Activated CD4-positive, alpha-beta T cell treated with anti-CD3 and anti-CD28 coated beads, Interleukin-2, Interleukin-4, amounts not matched to agents 100 ng/mL and 50 ng/mL, durations not matched to agents 16 hours and 8 hours (primary cell): Measurements from ENCODE around the gene CCDC159.
A peak's percentile ranks its signal among the peaks of the same experiment; 100 is the strongest.
"Not testable (repeated sequence)": the region's sequence is repeated elsewhere in the genome, so short reads cannot be mapped to it uniquely, and the experiment has no call there.

ENCODE experiments used
- DNase-seq: peaks from one replicate; pipeline ENCODE4 v3.0.0-alpha.2; 2020; ENCODE audit warnings: low spot score

Gene CCDC159

GRCh38 chr19:11338569-11339253 is 7.6 kb upstream of the CCDC159 start:
- DNase-seq: no peak

GRCh38 chr19:11339254-11340098 is 6.8 kb upstream of the CCDC159 start, which contains the start of gene RAB3D:
Gene RAB3D, minus strand, starts transcription at chr19:11339657. Its CDS starts 2,258 bp downstream, at chr19:11337399.
- peak; percentile 83 for DNase-seq

GRCh38 chr19:11340099-11340467 is 6.2 kb upstream of the CCDC159 start:
- not testable (repeated sequence) for DNase-seq

- no peak for DNase-seq
Measured at GRCh38 chr19:11342429-11342828, 3.9 kb upstream of the CCDC159 start.

GRCh38 chr19:11345122-11345803 is 1.1 kb upstream of the CCDC159 start:
- no peak for DNase-seq

- DNase-seq: no peak
Measured at GRCh38 chr19:11347546-11348039, 1.3 kb downstream of the CCDC159 start.

- no peak for DNase-seq
Measured at GRCh38 chr19:11349171-11349570, 2.9 kb downstream of the CCDC159 start.

- not testable (repeated sequence) for DNase-seq
Measured at GRCh38 chr19:11354102-11354501, 7.8 kb downstream of the CCDC159 start.

- DNase-seq: peak; percentile 74
Measured at GRCh38 chr19:11355160-11356073, 9.1 kb downstream of the CCDC159 start, which contains the start of gene PLPPR2. Gene PLPPR2, plus strand, starts transcription at chr19:11355432. Its CDS starts 2,242 bp downstream, at chr19:11357674.

GRCh38 chr19:11356074-11356397 is 9.7 kb downstream of the CCDC159 start:
- DNase-seq: no peak

- no peak for DNase-seq
Measured at GRCh38 chr19:11356676-11357550, 10.6 kb downstream of the CCDC159 start.

- no peak for DNase-seq
Measured at GRCh38 chr19:11359421-11359820, 13.1 kb downstream of the CCDC159 start.

- no peak for DNase-seq
Measured at GRCh38 chr19:11361037-11361770, 14.9 kb downstream of the CCDC159 start.

- no peak for DNase-seq
Measured at GRCh38 chr19:11361771-11362731, 15.7 kb downstream of the CCDC159 start.

GRCh38 chr19:11363881-11364280 is 17.6 kb downstream of the CCDC159 start:
- no peak for DNase-seq

- no peak for DNase-seq
Measured at GRCh38 chr19:11364296-11364904, 18.1 kb downstream of the CCDC159 start.

- no peak for DNase-seq
Measured at GRCh38 chr19:11364935-11365334, 18.6 kb downstream of the CCDC159 start.

- no peak for DNase-seq
Measured at GRCh38 chr19:11365557-11366117, 19.3 kb downstream of the CCDC159 start.
